GM21423 (cell line): Measurements from ENCODE around the gene CAP2.
"Not testable (repeated sequence)": the region's sequence is repeated elsewhere in the genome, so short reads cannot be mapped to it uniquely, and the experiment has no call there.

Experiments
- ATAC-seq: cut with Tn5 transposase; IDR thresholded peaks from one replicate; pipeline ENCODE4 v1.9.1; 2021; ENCODE audit warnings: mild to moderate bottlenecking, moderate library complexity; ENCODE audit not compliant: unreplicated experiment

Gene CAP2

GRCh38 chr6:17565399-17565798 is 172.0 kb downstream of the CAP2 start:
- no peak for ATAC-seq

- no peak for ATAC-seq
Observed at GRCh38 chr6:17574866-17575560, 181.6 kb downstream of the CAP2 start.

- ATAC-seq: no peak
Observed at GRCh38 chr6:17577059-17577458, 183.7 kb downstream of the CAP2 start.

GRCh38 chr6:17580518-17581048 is 187.2 kb downstream of the CAP2 start:
- ATAC-seq: no peak

GRCh38 chr6:17581282-17581681 is 187.9 kb downstream of the CAP2 start:
- ATAC-seq: not testable (repeated sequence)

GRCh38 chr6:17583811-17584210 is 190.4 kb downstream of the CAP2 start:
- no peak for ATAC-seq

- ATAC-seq: no peak
Observed at GRCh38 chr6:17584241-17584803, 190.9 kb downstream of the CAP2 start.

GRCh38 chr6:17585766-17586490 is 192.5 kb downstream of the CAP2 start:
- ATAC-seq: no peak

GRCh38 chr6:17586623-17587022 is 193.2 kb downstream of the CAP2 start:
- ATAC-seq: not testable (repeated sequence)

- no peak for ATAC-seq
Observed at GRCh38 chr6:17588011-17588410, 194.6 kb downstream of the CAP2 start.

- peak; percentile 56 for ATAC-seq
Observed at GRCh38 chr6:17589406-17590096, 196.2 kb downstream of the CAP2 start.

- ATAC-seq: no peak
Observed at GRCh38 chr6:17591287-17591686, 197.9 kb downstream of the CAP2 start.

GRCh38 chr6:17593246-17593645 is 199.9 kb downstream of the CAP2 start:
- ATAC-seq: no peak

- no peak for ATAC-seq
Observed at GRCh38 chr6:17596085-17596484, 202.7 kb downstream of the CAP2 start.

- ATAC-seq: peak; percentile 89
Observed at GRCh38 chr6:17599877-17600526, 206.6 kb downstream of the CAP2 start, which contains the start of gene FAM8A1. Gene FAM8A1, plus strand, starts transcription at chr6:17600302. Its CDS starts 108 bp downstream, at chr6:17600410.

- peak; percentile 49 for ATAC-seq
Observed at GRCh38 chr6:17600527-17601385, 207.4 kb downstream of the CAP2 start.

GRCh38 chr6:17601386-17601703 is 207.9 kb downstream of the CAP2 start:
- no peak for ATAC-seq

GRCh38 chr6:17602888-17603287 is 209.5 kb downstream of the CAP2 start:
- no peak for ATAC-seq

GRCh38 chr6:17606606-17607005 is 213.2 kb downstream of the CAP2 start:
- ATAC-seq: no peak
